ENCODE results near the gene CNKSR2. TPM values are rescaled to one million over a fixed set of nuclear protein-coding genes. Genes with fewer than 3 reads are reported as not detected.

CNKSR2 gene
- total and polyA plus RNA-seq, 2 of the 13 experiments (the other 11 are each of a cell fraction or from before 2014, with no cell fraction given) = not detected

DNA sequence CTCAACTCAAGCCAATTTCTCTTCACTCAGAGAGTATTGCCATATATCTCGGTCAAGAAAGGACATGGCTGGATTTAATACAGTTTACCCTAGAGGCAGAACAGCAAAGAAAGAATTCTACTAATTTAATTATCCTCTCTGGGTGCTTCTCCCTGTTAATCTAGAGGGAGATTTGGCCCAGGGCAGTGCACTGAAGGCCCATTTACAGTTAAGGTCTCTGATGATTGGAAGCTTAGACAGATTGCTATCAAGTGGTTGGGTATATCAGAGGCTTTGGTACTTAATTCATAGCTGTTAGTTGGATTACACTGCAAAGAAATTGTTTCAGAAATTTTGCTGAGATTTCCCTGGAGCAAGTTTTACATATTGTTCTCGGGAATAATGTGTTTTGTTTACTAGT lies 4.6 kb upstream of the CNKSR2 start:
- intact Hi-C loops (cut with micrococcal nuclease; ENCODE audit: unreplicated experiment) = no loop called here
- CTCF ChIA-PET (ENCODE audit: low intra/inter-chr PET ratio, low total read pairs) = no interaction called here
- Histone ChIP-seq H3K9ac (ENCODE audit: insufficient read depth, low read depth, low read length) (no peak overlapping the region), H3K27ac (ENCODE audit: extremely low read length, insufficient read depth, low read length) (no peak overlapping the region), H3K4me1 (ENCODE audit: insufficient read depth, low read length) (no peaks in the 10 kb centered on the region), H3K4me2 (ENCODE audit: low read depth, low read length) (no peak overlapping the region), H4K20me1 (ENCODE audit: insufficient read depth, low read length) (no peaks in the 10 kb centered on the region), H2AFZ (ENCODE audit: low read length) (no peak overlapping the region), H3K9me3 (ENCODE audit: low read length) (no peaks in the 10 kb centered on the region), H3K36me3 (replicated peaks in 1 of 2; ENCODE audit: control insufficient read depth in 1 of 2, insufficient read depth in 2 of 2, low read length in 2 of 2) (no peaks in the 10 kb centered on the region), H3K27me3 (ENCODE audit: control insufficient read depth in 1 of 2, insufficient read depth in 2 of 2, low read length in 2 of 2) (no peaks in the 10 kb centered on the region; a peak in 1 of 5 replicates), H3K79me2 (ENCODE audit: insufficient read depth, low read length) (no peaks in the 10 kb centered on the region), H3K4me3 (replicated peaks in 1 of 3; ENCODE audit: insufficient read depth in 1 of 3, low read depth in 2 of 3, low read length in 3 of 3) (no peak overlapping the region)
- POLR2A ChIA-PET = no interaction called here
- no TSS peak for BruUV-seq (replicated peaks)
- ATAC-seq (no peak), FAIRE-seq (no peak), DNase-seq (ENCODE audit: low spot score) (no peak)
- 0% methylated on average over 2 of the region's 2 CpGs for WGBS (ENCODE audit: low lambda C conversion rate)
- in situ Hi-C loops (cut with HindIII; ENCODE audit: extremely low pct_ligation_motif_present, low pct_unique_long_range_greater_than_20kb) = loop anchor here (25.0 kb wide), 1 partner anchor 832 kb away; no protein-coding TSS in a partner anchor
- TF ChIP-seq ZNF615 (CRISPR knock-in tag; IDR thresholded peaks at IDR 0.05; ENCODE audit: borderline replicate concordance) = no peak
- no peak for TF ChIP-seq ZNF652 (CRISPR knock-in tag; IDR thresholded peaks at IDR 0.05; ENCODE audit: borderline replicate concordance, low read depth)
- TF ChIP-seq JUNB (CRISPR knock-in tag; IDR thresholded peaks at IDR 0.05; ENCODE audit: borderline replicate concordance) = no peak
- no peak for TF ChIP-seq ZNF790 (CRISPR knock-in tag; IDR thresholded peaks at IDR 0.05; ENCODE audit: borderline replicate concordance)
- no peak for TF ChIP-seq ZNF34 (CRISPR knock-in tag; IDR thresholded peaks at IDR 0.05; ENCODE audit: borderline replicate concordance)
- no peak for TF ChIP-seq SOX5 (CRISPR knock-in tag; IDR thresholded peaks at IDR 0.05; ENCODE audit: borderline replicate concordance)
- no peak for TF ChIP-seq SP1 (IDR thresholded peaks at IDR 0.05)
- no peak for TF ChIP-seq SP1 (CRISPR knock-in tag; IDR thresholded peaks at IDR 0.05)
- TF ChIP-seq TSC22D2 (CRISPR knock-in tag; IDR thresholded peaks at IDR 0.05; ENCODE audit: borderline replicate concordance) = no peak
- no peak for TF ChIP-seq MAFF (IDR thresholded peaks at IDR 0.05; ENCODE audit: low read depth, low read length)
- TF ChIP-seq EED (CRISPR knock-in tag; IDR thresholded peaks at IDR 0.05) = no peak
- TF ChIP-seq, protein P1, sequence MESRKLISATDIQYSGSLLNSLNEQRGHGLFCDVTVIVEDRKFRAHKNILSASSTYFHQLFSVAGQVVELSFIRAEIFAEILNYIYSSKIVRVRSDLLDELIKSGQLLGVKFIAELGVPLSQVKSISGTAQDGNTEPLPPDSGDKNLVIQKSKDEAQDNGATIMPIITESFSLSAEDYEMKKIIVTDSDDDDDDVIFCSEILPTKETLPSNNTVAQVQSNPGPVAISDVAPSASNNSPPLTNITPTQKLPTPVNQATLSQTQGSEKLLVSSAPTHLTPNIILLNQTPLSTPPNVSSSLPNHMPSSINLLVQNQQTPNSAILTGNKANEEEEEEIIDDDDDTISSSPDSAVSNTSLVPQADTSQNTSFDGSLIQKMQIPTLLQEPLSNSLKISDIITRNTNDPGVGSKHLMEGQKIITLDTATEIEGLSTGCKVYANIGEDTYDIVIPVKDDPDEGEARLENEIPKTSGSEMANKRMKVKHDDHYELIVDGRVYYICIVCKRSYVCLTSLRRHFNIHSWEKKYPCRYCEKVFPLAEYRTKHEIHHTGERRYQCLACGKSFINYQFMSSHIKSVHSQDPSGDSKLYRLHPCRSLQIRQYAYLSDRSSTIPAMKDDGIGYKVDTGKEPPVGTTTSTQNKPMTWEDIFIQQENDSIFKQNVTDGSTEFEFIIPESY (CRISPR knock-in tag; IDR thresholded peaks at IDR 0.05) = no peak
- TF ChIP-seq, protein P2, sequence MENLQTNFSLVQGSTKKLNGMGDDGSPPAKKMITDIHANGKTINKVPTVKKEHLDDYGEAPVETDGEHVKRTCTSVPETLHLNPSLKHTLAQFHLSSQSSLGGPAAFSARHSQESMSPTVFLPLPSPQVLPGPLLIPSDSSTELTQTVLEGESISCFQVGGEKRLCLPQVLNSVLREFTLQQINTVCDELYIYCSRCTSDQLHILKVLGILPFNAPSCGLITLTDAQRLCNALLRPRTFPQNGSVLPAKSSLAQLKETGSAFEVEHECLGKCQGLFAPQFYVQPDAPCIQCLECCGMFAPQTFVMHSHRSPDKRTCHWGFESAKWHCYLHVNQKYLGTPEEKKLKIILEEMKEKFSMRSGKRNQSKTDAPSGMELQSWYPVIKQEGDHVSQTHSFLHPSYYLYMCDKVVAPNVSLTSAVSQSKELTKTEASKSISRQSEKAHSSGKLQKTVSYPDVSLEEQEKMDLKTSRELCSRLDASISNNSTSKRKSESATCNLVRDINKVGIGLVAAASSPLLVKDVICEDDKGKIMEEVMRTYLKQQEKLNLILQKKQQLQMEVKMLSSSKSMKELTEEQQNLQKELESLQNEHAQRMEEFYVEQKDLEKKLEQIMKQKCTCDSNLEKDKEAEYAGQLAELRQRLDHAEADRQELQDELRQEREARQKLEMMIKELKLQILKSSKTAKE (CRISPR knock-in tag; IDR thresholded peaks at IDR 0.05; ENCODE audit: borderline replicate concordance) = no peak
- no peak for TF ChIP-seq IKZF4 (CRISPR knock-in tag; IDR thresholded peaks at IDR 0.05; ENCODE audit: borderline replicate concordance, low read depth, not compliant biosample characterization)
- TF ChIP-seq, protein P3, sequence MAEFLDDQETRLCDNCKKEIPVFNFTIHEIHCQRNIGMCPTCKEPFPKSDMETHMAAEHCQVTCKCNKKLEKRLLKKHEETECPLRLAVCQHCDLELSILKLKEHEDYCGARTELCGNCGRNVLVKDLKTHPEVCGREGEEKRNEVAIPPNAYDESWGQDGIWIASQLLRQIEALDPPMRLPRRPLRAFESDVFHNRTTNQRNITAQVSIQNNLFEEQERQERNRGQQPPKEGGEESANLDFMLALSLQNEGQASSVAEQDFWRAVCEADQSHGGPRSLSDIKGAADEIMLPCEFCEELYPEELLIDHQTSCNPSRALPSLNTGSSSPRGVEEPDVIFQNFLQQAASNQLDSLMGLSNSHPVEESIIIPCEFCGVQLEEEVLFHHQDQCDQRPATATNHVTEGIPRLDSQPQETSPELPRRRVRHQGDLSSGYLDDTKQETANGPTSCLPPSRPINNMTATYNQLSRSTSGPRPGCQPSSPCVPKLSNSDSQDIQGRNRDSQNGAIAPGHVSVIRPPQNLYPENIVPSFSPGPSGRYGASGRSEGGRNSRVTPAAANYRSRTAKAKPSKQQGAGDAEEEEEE (CRISPR knock-in tag; IDR thresholded peaks at IDR 0.05; ENCODE audit: borderline replicate concordance) = no peak
- TF ChIP-seq HNRNPH1 (optimal IDR thresholded peaks at IDR 0.05; ENCODE audit: low read depth, low read length) = no peak
- TF ChIP-seq ZNF83 (CRISPR knock-in tag; IDR thresholded peaks at IDR 0.05; ENCODE audit: borderline replicate concordance) = no peak

Data from HepG2 (cell line).